ENCODE data around the gene NLRC5.

DNA sequence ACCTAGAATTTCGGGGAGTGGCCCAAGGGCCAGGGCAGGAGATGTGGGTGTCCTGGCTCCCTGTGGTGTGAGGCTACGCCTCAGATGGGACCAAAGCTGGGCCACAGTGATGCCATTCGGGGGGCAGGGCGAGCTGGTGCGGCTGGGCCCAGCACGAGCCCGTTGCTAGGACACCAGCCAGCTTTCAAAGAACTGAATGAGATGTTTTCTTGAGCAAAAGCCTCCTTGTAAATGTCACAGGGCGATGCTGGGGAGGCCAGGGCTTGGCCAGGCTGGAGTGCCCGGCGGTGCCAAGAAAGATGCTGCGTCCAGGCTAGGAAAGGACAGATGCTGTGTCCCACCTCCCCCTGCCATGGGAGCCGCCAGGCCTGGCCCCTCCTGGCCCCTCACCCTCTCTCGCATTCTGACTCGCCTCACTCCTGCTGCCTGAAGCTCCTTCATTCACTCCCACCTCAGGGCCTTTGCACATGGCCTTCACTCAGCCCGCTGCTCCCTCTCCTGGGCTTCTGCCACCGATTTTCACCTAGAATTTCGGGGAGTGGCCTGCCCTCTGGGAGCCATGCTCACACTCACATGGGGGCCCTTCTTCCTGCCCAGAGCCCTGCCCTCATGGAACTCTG, 142.1 kb downstream of the NLRC5 start:
- TF ChIP-seq, protein P1, sequence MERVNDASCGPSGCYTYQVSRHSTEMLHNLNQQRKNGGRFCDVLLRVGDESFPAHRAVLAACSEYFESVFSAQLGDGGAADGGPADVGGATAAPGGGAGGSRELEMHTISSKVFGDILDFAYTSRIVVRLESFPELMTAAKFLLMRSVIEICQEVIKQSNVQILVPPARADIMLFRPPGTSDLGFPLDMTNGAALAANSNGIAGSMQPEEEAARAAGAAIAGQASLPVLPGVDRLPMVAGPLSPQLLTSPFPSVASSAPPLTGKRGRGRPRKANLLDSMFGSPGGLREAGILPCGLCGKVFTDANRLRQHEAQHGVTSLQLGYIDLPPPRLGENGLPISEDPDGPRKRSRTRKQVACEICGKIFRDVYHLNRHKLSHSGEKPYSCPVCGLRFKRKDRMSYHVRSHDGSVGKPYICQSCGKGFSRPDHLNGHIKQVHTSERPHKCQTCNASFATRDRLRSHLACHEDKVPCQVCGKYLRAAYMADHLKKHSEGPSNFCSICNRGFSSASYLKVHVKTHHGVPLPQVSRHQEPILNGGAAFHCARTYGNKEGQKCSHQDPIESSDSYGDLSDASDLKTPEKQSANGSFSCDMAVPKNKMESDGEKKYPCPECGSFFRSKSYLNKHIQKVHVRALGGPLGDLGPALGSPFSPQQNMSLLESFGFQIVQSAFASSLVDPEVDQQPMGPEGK (tag by site-specific recombination; IDR thresholded peaks at IDR 0.05) = no peak
- TF ChIP-seq ZNF530 (tag by site-specific recombination; IDR thresholded peaks at IDR 0.05; ENCODE audit: low read depth) (no peak), YY1 (tag by site-specific recombination; IDR thresholded peaks at IDR 0.05) (no peak), ZNF626 (tag by site-specific recombination; IDR thresholded peaks at IDR 0.05) (no peak)
